NK-92 (cell line): ENCODE measurements around the gene PON2.

Source experiments
- DNase-seq: peaks from one replicate; lab custom pipeline; 2025; ENCODE audit not compliant: unreplicated experiment; lab: John Stamatoyannopoulos, UW

Gene PON2

DNA sequence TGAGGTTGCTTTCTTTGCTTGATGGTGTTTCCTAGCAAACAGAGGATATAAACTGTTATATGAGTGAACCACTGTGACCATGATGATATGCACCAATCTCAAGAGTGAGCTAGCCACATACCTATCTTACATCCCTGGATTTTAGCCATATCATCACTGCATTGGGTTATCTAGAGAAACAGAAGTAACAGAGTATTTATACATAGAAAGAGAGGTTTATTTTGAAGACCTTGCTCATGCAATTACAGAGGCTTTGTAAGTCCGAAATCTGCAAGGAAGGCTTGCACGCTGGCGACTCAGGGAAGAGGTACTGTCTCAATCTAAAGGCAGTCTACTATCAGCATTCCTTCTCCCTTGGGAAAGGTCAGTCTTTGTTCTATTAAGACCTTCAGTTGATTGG is 11.8 kb upstream of the PON2 start:
- DNase-seq = no peak

DNA sequence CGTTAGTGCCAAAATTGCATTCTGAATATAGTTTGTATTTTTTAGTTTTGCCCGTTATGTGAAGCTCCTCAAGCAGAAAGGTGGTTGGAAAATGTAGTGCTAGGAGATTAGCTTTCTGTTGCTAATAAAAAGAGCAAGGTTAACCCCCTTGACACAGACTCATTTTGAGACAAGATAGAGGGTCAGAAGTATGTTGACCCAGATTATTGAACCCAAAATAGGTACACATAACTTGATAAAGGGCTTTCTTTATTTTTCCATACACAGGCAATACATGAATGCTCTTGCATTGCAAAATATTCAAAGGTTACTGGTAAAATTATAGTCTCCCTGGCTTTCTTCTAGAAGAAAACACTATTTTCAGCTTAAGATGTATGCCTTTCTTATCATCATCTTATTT is 10.0 kb upstream of the PON2 start:
- no peak for DNase-seq

DNA sequence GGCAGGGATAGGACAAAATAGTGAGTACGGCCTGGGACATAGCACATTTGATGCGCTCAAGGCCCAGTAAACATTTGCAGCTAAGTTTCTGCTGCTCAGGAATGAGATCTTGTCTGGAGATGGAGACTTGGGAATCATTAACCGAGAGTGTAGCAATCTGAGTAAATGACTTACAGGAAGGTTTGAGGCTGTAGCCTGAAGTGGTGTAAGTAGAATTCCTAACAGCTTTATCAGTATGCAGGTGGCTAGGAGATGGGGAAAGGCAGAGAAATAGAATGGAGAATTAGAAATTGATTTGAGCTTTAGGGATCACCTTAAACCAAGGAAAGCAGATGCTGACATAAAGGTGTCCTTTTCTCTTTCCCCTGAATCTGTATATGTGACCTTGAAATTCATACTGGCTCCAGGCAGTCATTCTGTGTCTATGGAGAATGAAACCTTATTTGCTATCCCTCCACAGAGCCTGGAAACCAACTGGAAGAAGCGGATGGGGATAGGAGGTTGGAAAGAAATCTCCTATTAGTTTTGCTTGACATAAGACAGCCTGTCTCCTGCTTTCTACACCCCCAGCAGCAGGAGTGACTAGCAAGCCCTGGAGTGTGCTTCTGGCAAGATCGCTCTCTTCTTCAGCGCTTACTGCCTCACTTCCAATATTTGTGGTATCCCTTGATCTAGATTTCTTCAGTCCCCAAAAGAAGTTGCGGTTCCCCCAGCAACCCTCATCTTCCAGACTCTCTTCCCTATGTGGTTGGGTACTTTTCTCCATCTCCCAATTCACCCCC is 6.4 kb upstream of the PON2 start:
- no peak for DNase-seq

DNA sequence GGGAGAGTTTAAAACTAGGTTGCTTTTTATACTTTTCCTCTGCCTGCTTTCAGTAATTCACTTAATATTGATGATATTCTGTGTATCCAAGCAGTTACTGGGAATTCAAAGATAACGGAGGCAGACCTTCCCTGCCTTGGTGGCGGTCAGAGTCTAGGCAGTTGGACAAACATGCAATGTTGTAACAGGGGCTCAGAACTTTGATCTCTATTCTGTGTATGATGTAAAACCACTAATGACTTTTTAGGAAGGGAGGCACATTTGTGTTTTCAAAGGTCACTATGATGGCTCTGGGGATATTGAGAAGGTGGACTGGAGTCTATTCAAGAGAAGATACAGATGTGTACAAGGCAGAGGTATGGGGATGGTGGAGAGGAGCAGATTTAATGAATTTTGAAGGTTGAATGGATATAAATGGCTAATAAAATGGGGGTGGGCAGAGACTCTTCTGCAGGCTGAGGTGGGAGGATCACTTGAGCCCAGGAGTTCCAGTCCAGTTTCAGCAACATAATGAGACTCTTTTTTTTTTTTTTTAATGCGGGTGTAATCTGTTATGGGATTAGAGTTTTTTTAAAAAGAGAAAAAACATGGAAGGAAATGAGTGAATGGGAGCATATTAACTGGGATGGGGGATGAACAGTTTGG is 5.7 kb upstream of the PON2 start:
- no peak for DNase-seq

DNA sequence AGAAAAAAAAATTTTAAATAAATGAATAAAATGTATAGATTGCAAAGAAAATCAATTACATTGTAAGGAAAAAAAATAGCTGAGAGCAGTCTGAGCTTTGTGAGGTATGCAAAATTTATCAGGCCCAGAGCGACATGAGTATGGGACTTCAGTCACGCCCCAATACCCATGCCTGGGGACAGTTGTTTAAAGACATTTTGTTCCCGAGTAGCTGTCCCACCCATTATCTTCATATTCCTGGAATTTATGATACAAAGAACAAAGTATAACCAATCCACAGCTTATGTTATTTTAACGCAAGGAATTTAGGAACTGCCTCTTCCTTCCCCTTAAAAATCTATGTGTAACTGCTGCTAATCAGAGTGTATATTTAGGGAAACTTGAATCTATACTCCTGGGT is 1.6 kb upstream of the PON2 start:
- DNase-seq = no peak

DNA sequence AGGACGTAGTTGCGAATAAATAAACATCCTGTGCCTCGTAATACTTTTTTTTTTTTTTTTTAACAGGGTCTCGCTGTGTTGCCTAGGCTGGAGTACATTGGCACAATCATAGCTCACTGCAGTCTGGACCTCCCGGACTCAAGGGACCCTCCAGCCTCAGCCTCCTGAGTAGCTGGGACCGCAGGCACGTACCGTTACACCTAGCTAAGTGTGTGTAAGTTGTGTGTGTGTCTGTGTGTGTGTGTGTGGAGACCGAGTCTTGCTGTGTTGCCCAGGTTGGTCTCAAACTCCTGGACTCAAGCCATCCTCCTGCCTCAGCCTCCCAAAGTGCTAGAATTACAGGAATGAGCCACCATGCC is 573 bp upstream of the PON2 start:
- no peak for DNase-seq

DNA sequence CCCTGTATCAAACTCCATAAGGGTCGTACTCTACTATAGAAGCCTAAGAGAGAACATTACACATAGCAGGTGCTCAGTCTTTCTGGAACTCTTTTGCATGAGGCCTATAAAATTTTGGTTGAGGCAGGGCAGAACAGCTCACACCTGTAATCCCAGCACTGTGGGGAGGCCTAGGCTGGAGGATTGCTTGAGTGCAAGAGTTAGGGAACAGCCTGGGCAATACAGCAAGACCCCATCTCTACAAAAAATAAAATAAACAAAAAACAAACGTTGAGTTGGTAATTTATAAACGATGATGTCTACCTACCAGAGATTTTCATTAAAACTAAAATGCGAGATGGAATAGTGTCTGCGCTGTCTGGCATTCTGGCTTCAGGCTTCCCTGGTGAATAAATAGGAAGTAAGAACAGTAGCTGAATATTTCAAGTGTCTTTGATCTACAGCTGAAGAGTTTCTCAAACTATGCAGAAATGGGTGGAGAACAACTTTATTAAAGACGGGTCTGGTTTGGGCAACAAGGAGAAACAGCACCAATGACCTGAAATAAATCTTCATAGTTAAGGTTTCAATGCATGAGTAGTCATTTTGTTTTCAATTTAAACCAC is 774 bp downstream of the PON2 start:
- no peak for DNase-seq

DNA sequence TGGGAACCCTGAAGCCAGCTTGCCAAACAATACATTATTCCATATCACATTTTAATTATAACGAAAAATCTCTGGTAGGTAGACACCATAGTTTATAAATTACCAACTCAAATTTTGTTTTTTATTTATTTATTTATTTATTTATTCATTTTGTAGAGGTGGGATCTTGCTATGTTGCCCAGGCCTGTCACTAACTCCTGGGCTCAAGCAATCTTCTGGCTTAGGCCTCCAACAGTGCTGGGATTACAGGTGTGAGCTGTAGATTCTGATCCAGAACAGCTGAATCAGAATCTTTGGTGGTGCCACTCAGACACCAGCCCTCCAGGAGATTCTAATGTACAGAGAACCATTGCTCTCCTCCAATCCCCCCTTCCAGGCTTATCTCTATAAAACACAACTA is 1.7 kb downstream of the PON2 start:
- DNase-seq = no peak

DNA sequence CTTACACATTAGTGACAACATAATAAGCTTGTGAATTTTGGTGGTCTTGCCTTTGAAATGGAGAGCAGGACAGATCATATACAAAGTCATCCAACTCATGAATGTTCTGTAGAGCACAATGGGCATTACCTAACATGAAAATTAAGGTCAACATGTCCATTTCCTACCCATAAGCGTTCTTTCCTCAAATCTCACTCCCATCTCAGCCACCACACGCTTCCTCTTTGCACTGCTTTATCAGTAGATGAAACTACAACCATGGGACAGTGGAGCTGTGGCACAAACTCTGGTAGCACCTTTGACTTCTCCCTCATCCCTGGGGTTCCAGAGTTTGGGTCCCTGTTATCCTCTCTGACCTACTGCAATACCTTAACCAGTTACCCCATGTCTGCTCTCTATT is 2.2 kb downstream of the PON2 start:
- DNase-seq = no peak

DNA sequence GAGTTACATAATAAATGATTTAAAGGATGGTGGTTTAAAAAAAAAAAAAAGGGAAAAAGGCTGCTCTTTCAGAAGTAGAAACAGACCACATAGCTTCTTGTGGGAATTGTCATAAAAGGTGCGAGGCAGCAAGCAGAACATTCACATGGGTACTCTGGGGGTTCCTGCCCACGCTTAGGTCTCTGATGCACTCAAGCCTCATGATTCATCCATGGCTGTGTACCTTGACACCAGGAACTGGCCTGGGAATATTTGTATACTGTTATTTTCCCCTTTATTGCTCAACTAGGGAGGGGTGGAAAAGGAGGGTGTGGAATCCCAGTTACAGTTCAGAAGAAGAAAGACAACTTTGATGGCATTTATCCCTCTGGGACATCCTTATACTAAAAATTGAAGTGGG is 4.0 kb downstream of the PON2 start:
- no peak for DNase-seq

DNA sequence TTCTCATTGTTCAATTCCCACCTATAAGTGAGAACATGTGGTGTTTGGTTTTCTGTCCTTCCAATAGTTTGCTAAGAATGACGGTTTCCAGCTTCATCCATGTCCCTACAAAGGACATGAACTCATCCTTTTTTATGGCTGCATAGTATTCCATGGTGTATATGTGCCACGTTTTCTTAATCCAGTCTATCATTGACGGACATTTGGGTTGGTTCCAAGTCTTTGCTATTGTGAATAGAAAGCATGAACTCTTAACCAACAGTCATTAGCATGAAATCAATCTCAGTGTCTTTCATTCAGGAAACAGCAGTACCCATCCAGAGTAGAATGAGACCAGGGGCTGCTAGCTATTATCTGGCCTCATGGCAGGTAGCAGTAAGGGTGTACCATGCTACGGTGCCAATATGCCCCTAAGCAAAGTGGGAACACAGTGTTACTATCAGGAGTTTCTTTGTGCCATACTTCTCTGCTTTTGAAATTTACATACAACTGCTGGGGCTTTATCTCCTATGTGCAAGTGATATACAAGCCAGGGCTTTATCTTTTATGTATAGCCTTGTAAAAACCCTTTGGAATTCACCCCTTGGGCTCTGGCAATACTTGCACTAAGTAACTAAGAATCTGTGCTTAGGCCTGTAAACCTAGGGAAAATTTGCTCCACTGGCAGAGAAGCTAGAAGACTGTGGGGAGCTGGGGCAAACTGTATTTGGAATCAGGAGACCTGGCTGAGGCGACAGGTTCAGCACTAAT is 5.4 kb downstream of the PON2 start:
- DNase-seq = no peak

DNA sequence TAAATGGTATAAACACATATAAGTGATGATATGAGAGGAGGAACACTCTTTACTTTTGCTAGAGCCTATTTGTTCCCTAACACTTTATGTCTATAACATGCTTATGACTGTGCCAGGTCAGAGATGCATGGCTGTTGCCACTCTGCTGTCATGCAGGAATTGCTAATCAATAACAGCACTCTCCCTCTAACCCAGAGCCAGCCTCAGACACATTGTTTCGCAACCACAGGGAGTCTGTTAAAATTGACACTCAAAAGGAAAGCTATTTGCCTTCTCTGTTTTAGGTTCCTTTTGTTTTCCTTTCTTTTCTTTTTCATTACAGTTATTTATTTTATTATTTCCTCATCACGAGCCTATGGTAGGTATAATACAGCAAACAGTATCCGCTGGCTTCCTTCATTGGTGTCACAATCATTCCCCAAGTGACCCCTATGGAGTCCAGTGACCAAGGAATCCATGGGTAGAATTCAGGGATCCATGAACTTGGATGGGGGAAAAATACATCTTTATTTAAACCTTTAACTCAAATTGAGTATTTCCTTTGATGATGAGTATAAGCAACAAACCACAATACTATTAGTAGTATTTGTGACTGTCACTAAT is 6.8 kb downstream of the PON2 start:
- no peak for DNase-seq

DNA sequence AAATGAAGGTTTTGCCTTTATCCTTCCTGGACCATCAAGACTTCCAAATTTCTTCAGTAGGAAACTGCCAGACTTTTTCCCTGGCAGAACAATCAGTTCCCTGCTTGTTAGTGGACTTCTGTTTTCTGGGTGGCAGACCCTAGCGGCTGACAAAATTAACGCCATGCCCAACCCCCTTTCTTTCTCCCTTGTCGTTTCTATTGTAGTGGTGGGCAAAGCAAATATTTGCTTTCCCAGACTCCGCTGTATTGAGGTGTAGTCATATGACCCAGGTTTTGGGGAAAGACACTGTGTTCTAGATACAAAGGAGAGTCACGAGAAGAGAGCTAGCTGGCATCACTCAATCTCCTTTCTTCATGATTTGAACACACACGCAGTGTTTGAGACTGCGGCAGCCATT is 7.7 kb downstream of the PON2 start:
- DNase-seq = no peak

DNA sequence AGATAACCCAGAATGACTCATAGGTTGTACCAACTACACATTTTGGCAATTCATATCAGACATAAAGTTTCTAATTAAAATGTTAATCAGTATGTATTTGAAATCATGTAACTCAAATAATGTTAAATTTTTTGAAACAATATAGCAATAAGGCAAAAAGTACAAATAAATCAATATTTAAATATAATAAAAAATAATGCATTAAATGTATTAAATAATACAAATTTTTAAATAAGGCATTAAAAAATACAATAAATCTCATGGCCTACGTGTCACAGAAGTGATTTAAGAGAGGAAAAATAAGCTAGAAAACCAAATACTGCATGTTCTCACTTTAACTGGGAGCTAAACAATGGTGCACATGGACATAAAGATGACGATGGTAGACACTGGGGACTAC is 9.1 kb downstream of the PON2 start:
- DNase-seq = no peak

DNA sequence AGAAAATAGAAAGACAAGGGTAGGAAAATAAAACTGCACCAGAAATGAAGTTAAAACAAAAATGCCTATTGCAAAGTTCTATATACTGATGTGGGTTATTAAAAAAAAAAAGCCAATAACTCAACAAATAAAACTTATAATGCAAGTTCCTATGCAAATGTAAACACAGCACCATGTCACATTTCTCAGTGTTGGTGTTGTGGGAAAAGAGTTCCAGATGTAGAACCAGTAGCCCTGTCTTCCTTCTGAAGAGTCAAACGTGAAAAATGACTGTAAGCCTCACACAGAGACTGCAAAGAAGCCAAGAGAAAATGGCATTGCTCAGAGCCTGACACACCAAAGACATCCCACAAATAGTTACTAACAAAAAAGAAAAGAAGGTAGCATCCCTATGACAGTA is 10.1 kb downstream of the PON2 start:
- no peak for DNase-seq

DNA sequence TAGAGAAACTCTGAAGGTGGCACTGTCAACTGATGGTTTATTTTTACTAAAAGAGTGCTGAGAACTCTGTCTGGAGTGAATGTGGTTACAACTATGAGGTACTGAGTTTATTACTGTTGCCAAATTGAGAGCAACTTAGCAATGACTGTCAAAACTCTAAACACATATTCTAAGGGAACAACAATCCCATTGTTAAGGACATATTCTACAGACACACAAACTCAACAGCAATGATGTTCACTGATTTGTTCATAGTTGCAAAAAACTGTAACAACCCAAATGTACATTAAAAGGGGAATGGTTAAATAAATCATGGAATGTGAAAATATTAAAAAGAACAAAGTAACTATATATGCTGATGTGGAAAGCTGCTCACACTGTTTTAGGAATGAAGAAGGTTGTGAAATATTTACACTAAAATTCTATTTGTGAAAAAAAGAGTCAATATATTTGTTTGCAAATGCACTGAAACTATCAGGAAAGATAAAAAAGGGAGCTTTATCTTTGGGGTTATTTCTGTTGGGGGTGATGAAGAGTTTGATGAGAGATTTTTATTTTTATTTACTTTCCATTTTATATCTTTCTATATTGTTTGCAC is 12.9 kb downstream of the PON2 start:
- DNase-seq = no peak

DNA sequence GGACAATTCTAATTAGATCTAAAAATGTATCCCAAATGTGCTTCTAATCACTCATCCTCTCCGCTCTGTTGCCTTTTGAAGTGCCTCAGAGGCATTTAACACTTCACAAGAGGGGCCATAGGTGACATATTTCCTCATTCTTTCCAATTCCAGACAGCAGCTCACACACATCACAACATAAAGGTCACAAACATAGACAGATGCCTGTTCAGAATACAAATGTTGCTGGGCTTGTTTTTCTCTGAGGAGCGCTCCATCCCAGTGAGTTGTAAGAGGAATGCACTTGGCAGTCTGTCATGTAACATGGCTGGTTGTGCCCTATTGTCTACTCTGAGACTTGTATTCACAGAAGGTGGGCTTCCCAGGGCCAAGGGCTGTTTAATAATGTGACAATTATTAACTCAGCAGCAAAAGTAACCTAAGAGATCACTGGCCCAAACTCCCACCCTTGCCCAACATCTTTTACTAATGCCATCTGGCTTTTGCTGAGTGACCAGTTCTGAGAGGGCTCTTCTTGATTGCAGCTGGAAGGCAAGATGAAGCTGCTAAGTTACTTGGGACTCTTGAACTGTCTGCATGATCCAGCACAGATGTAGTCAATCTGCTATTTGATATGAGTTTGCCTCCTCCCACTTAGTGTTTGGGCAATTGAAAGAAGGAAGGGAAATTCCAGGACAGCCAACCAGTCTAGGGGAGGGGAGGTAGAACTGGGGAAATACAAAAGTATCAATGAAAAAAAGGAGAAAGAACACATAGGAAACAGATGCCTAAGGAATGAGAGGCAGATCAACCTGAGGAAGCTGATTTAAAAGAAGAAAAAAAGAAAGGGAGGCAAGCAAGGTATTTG is 13.6 kb downstream of the PON2 start:
- DNase-seq = no peak

DNA sequence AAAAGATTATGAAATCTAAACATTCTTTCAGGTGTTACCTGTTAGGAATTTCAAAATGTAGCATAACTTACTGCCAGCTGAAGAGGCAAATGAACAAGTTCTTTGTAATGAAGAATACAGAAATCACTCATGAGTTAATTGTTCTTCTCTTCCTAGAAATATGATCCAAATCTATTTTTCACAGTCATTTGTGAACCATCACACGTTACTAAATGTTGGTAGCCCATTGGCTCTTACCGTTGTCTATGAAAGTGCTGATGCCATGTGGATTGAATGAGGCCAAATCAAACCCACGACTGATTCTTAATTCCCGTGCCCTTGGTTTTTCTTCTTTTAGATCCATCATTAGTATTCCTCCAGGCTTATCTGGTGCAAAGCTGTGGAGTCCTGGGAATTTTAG is 22.8 kb downstream of the PON2 start:
- DNase-seq = no peak

DNA sequence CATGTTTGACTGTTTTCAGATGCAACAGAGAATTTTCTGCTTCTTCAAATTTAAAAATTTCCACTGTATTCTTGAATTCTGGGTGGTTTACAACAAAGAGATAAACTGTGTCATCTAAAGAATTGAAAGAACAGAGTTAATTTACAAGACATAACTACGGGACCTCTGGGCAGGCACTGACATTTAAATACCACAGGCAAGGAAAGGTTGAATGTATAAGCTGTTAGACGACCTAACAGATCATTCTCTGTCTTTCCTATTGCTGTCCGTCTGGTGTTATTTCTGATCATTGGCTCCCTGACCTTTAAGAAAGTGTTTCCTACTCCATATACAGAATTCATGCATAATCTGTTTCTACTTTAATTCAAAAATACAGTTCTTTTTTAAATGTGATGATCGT is 23.2 kb downstream of the PON2 start:
- no peak for DNase-seq

DNA sequence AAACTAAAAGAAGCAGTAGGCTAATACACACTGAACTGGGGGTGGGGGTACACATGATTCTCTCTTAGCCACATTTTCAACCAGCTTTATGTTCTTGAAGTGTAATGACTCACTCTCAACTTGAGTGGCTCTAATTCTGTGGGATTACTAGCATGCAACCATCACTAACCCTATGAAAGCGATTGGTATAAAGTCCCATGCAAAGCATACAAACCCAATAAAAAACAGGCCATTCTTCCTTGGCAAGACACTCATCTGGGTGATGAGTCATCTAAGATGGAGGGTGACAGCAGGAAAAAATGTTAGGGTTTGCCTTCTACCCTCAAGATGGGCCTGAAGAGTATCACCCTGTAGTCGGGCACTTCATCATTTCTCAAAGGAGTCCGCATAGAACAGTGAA is 23.8 kb downstream of the PON2 start:
- DNase-seq = no peak
